HCT116 (cell line): ENCODE results near the gene METTL1.

Experiments used
- EGR1 ChIP-seq: IDR thresholded peaks from 2 replicates; pipeline ENCODE4 v1.6.1; 2012; ENCODE audit warnings: low read depth
- EZH2 ChIP-seq: fragments of 200-600 bp; sonication (generic); IDR thresholded peaks from 2 replicates; pipeline ENCODE4 v1.6.1; 2017; ENCODE audit warnings: antibody characterized with exemption, mixed run types
- EZH2phosphoT487 ChIP-seq: fragments of 200-600 bp; IDR thresholded peaks from 2 replicates; pipeline ENCODE4 v1.6.1; 2018; ENCODE audit warnings: antibody characterized with exemption, borderline replicate concordance
- POLR2A ChIP-seq: IDR thresholded peaks from 2 replicates; pipeline ENCODE4 v1.7.0; 2011; ENCODE audit warnings: borderline replicate concordance; ENCODE audit not compliant: insufficient read depth, insufficient read length; ENCODE audit errors: extremely low read depth
- POLR2AphosphoS5 ChIP-seq: IDR thresholded peaks from 2 replicates; pipeline ENCODE4 v1.6.1; 2011; ENCODE audit warnings: mild to moderate bottlenecking, low read depth, low read length, moderate library complexity
- RAD21 ChIP-seq: IDR thresholded peaks from 2 replicates; pipeline ENCODE4 v1.6.1; 2012; ENCODE audit warnings: low read depth, mild to moderate bottlenecking
- SIN3A ChIP-seq: IDR thresholded peaks from 2 replicates; pipeline ENCODE4 v1.6.1; 2012; ENCODE audit warnings: low read depth
- SRF ChIP-seq: IDR thresholded peaks from 2 replicates; pipeline ENCODE4 v1.6.1; 2012; ENCODE audit warnings: low read depth
- YY1 ChIP-seq: IDR thresholded peaks from 2 replicates; pipeline ENCODE4 v1.6.1; 2011; ENCODE audit warnings: low read length, low read depth, moderate library complexity, mild to moderate bottlenecking; ENCODE audit not compliant: insufficient replicate concordance; ENCODE audit errors: extremely low read depth
- ZFX ChIP-seq: fragments of 450-650 bp; IDR thresholded peaks from 2 replicates; pipeline ENCODE4 v1.6.1; 2017
- ZNF274 ChIP-seq: fragments of 200-500 bp; sonication (Bioruptor generic); IDR thresholded peaks from 2 replicates; pipeline ENCODE4 v1.6.1; 2014; ENCODE audit warnings: mild to moderate bottlenecking, low read depth, low read length, inconsistent platforms
- TF ChIP-seq, protein P1 (sequence below), 3 experiments: fragments of 200-600 bp in 1 of 3; sonication (generic) in 1 of 3; IDR thresholded peaks in 2 of 3; conservative IDR thresholded peaks in 1 of 3; 2 replicates each; pipeline ENCODE4 v1.5.1; 2012 to 2017; ENCODE audit warnings: low read depth in 2 of 3, low read length in 2 of 3, antibody characterized with exemption in 1 of 3, borderline replicate concordance in 1 of 3, control low read depth in 1 of 3, mild to moderate bottlenecking in 1 of 3, mixed read lengths in 1 of 3, mixed run types in 1 of 3, moderate library complexity in 1 of 3; ENCODE audit not compliant: insufficient read depth in 1 of 3
- TF ChIP-seq, protein P2 (sequence below): IDR thresholded peaks from 2 replicates; pipeline ENCODE4 v1.6.1; 2012
- TF ChIP-seq, protein P3 (sequence below): IDR thresholded peaks from 2 replicates; pipeline ENCODE4 v1.6.1; 2012; ENCODE audit warnings: low read depth

DNA sequence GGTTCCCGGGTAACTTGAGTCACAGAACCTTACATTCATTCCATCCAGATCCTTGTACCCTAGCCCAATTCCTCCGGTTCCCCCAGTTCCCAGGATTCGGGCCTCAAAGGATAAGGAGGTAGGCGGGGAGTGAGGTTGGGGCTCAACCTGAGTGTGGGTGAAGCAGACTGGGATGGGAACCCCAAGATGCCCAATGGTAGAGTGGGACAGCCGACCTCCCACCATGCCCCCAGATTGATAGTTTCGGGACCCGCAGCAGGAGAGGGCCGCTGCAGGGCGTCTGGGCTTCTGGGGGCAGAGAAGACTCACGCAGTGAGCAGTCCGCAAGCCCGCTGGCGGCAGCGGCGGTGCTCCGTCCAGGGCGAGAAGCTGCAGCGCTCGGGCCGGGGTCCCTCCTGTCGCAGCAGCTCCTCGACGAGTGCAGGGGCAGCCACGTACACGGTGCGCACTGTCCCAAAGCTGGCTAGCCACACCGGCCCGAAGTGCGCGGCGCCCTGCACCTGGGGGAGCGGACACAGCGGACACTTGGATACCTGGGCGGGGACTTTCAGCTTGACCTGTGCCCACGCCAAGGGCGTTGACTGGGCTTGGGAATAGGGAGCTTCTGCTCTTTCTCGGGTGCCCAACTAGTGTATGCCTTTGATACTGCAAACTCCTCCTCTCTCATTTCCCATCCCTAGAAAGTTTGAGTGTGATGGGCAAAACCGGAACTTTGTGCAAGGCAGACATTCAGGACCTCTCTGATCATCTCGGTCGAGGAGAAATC lies 6.0 kb downstream of the METTL1 start:
- TF ChIP-seq, protein P1, sequence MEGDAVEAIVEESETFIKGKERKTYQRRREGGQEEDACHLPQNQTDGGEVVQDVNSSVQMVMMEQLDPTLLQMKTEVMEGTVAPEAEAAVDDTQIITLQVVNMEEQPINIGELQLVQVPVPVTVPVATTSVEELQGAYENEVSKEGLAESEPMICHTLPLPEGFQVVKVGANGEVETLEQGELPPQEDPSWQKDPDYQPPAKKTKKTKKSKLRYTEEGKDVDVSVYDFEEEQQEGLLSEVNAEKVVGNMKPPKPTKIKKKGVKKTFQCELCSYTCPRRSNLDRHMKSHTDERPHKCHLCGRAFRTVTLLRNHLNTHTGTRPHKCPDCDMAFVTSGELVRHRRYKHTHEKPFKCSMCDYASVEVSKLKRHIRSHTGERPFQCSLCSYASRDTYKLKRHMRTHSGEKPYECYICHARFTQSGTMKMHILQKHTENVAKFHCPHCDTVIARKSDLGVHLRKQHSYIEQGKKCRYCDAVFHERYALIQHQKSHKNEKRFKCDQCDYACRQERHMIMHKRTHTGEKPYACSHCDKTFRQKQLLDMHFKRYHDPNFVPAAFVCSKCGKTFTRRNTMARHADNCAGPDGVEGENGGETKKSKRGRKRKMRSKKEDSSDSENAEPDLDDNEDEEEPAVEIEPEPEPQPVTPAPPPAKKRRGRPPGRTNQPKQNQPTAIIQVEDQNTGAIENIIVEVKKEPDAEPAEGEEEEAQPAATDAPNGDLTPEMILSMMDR (IDR thresholded peaks at IDR 0.05 in 2 of 3, conservative IDR thresholded peaks at IDR 0.05 in 1 of 3; ENCODE audit: borderline replicate concordance in 1 of 3, insufficient read depth in 1 of 3, low read depth in 2 of 3, low read length in 2 of 3), result no peak
- TF ChIP-seq SIN3A, result no peak
- TF ChIP-seq POLR2A, result peak; percentile 33
- no peak for TF ChIP-seq YY1
- no peak for TF ChIP-seq ZNF274
- no peak for TF ChIP-seq EGR1
- TF ChIP-seq, protein P2, sequence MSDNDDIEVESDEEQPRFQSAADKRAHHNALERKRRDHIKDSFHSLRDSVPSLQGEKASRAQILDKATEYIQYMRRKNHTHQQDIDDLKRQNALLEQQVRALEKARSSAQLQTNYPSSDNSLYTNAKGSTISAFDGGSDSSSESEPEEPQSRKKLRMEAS, result no peak
- TF ChIP-seq EZH2, result no peak
- TF ChIP-seq POLR2AphosphoS5, result no peak; the same call in 1 of the 2 replicates
- TF ChIP-seq, protein P3, sequence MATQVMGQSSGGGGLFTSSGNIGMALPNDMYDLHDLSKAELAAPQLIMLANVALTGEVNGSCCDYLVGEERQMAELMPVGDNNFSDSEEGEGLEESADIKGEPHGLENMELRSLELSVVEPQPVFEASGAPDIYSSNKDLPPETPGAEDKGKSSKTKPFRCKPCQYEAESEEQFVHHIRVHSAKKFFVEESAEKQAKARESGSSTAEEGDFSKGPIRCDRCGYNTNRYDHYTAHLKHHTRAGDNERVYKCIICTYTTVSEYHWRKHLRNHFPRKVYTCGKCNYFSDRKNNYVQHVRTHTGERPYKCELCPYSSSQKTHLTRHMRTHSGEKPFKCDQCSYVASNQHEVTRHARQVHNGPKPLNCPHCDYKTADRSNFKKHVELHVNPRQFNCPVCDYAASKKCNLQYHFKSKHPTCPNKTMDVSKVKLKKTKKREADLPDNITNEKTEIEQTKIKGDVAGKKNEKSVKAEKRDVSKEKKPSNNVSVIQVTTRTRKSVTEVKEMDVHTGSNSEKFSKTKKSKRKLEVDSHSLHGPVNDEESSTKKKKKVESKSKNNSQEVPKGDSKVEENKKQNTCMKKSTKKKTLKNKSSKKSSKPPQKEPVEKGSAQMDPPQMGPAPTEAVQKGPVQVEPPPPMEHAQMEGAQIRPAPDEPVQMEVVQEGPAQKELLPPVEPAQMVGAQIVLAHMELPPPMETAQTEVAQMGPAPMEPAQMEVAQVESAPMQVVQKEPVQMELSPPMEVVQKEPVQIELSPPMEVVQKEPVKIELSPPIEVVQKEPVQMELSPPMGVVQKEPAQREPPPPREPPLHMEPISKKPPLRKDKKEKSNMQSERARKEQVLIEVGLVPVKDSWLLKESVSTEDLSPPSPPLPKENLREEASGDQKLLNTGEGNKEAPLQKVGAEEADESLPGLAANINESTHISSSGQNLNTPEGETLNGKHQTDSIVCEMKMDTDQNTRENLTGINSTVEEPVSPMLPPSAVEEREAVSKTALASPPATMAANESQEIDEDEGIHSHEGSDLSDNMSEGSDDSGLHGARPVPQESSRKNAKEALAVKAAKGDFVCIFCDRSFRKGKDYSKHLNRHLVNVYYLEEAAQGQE, result no peak
- no peak for TF ChIP-seq EZH2phosphoT487
- no peak for TF ChIP-seq ZFX
- no peak for TF ChIP-seq RAD21
- no peak for TF ChIP-seq SRF
